GM18507 (cell line): Measurements from ENCODE around the gene VTI1A.

ENCODE experiments used
- DNase-seq: peaks from one replicate; pipeline ENCODE4 v3.0.0; 2011; ENCODE audit warnings: low read depth; ENCODE audit not compliant: insufficient read length; ENCODE audit errors: extremely low spot score
- FAIRE-seq: peaks from 2 replicates; lab custom pipeline; 2011; peaks lifted over from hg19 to GRCh38; lab: Jason Lieb, UNC

The VTI1A gene

DNA sequence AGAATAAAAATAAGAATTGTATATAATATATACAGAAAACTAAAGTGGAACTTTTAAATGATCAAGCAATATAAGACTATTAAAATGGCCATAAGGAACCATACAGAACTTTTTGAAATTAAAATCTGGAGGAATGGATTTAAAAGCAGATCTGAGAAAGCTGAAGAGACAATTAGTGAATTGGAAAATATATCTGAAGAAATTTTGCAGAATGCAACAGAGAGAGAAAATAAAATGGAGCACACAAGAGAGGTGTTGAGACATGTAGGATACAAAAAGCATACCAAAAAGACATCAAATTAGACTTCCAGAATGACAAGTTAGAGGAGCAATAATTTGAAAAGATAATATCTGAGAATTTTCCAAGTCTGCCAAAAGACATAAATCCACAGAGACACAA, 169.6 kb downstream of the VTI1A start:
- FAIRE-seq = no peak
- no peak for DNase-seq

DNA sequence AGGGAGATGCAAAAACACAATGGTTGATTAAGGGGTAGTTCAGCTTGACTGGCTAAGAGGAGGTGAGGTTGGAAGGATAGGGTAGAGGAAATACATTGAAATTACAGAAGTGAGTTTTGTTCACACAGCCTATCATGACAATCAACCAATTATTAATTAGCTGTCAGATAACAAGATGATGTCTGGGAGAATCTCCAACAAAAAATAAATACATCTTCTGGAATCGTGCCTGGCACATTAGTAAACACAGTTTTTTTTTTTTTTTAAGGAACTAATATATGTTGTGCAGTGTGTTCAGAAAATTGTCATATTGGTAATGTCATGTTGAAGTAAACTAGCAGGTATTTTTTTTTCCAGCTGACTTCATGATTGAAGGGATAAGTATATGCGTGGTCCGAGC, 171.8 kb downstream of the VTI1A start:
- FAIRE-seq = no peak
- no peak for DNase-seq

DNA sequence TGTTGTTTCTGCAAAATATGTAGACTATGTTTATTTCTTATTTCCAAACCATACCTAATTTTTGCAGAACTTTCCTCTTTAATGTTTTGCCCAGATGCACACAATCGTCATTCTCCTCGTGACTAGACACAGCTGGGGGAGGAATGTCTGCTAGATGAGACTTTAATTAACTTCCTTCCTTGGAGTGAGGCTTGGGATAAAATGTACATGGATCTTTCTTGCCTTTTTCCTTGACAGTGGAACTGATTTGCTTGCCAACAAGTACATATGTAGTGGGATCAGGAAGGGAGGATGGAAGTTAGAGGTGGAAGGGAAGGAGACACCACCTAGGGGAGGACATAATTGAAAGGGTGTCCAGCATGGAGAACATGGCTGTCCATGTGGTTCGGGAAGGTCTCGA, 172.5 kb downstream of the VTI1A start:
- FAIRE-seq = no peak

DNA sequence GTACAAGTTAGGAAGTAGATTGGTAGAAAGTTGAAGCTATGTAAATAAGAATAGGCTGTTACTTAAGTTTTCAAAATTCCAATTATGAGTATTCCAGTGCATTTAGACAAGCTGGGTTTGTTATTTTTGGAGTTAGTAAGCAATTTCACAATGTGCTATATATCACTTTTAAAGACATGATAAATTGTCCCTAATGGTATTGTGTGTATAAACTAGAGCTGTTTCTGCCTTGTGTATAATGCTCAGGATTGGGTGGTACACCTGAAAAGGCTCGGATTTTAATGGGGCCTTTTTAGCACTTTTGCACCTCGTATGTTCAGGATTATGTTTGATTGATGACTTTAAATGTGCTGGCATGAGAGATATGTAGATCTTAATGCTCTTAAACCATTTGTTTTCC, 175.8 kb downstream of the VTI1A start:
- DNase-seq (no peak), FAIRE-seq (peak; percentile 47)

More for the DNA sequence above, 172.5 kb downstream of the VTI1A start:
- no peak for DNase-seq

DNA sequence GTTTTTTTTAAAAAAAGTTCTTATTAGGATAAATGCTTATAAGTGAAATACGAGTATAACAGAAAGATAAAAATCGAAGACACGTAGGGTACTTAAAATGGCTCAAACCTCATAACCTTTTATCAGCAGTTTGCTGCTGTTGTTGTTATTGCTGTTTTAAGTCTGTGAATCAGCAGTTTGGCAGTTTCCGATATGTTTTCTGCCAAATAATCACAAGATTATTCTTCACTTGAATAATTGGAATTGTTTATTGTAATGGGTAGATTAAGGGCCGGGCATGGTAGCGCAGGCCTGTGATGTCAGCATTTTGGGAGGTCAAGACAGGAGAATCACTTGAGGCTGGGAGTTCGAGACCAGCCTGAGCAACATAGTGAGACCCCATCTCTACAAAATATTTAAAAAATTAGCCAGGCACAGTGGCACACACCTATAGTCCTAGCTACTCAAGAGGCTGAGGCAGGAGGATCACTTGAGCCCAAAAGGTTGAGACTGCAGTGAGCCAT, 177.6 kb downstream of the VTI1A start:
- no peak for FAIRE-seq

DNA sequence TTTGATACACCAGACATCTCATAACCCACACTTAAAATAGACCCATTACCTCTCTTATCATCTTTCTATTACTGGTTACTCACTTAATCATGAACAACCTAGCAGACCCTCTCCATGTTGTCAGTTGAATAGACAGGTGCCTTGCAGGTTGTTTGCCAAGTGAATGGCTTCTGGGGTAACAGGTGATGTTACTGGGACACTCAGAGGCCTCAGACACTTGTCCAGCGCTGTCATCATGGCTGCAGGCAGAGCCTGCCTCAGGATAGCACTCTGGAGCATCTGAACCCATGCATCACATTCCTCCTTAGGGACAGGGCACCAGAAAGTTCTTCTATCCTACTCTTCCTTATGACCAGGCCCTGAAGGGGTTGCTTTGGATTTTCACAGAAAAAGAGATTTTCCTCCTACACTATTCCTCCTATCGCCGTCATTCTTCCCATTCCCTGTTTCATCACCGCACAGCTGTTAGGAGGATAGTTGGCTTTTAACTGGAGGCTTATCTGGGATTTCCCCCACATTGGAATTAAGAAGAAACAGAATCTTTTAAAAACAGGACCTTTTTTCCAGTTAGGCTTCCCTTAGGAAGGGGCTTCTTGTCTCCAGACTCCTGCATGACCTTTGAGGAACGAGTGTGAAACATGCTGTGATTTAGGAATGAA, 182.1 kb downstream of the VTI1A start:
- no peak for FAIRE-seq
- no peak for DNase-seq

More for the DNA sequence above, 177.6 kb downstream of the VTI1A start:
- DNase-seq = no peak

DNA sequence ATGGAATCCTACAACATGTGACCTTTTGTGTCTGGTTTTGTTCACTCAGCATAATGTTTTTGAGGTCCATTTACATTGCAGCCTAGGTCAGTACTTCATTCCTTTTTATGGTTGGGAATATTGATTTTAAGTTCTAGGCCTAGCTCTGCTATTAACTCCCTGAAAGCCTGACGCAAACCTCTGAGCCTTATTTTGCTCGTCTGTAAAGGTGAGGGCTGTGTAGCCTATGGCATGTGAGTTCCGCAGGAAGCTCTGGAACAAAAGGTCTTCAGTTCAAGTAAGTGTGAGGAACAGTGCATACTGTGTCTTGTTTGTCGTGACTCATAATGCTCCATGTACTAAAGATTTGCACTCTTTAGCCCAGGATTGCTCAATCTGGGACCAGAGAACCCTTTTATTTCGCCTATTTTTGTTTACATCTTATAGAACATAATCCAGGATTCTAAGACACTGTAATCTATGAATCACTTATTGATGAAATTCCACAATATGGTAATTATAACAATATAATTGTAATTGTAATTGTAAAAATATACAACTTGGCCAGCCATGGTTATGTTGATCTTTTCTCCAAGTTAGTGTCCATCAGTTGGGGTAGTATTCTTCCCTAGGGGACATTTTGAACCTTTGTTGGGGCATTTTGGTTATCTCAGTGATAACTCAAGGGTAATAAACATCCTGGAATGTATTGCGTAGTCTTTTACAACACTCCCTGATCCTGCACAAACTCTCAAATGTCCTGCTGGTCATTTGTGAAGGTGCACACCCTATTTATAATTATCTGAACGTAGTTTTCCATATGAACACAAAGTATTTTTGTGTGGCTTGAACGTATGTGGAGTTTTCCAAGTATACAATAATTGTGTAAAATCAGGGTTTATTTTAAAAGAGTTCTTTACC, 184.7 kb downstream of the VTI1A start:
- FAIRE-seq (no peak), DNase-seq (no peak)

DNA sequence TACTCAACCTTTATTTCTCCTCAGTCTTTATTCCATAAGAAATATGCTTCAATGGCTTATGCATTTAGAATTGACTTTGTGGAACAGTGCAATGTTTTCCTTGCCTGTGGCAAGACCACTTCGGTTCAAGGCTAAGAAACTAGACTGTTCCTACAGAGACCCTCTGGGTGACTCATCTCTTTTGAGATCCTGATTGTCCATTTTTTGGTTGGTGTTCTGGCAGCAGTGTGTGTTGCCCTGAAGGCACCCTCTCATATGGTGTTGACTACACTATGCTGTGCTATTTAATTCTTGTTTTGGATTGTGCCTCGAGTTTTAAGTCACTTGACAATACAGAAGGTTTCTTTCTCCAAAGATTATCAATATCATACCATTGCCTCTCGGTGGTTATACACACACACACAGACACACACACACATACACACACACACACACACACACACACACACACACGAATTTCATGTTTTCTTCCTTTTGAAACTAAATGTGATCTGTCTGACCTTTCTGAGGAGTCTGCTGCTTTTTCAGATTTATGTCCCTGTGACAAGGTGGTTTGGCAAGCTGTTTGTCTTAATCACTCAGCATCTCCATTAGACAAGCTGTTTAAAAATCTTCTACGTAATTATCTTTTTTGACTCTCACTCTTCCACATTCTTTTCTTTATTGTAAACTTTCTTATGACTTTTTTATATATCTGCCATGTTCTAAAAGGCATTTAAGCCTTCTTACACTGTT, 187.2 kb downstream of the VTI1A start:
- DNase-seq (no peak), FAIRE-seq (no peak)

DNA sequence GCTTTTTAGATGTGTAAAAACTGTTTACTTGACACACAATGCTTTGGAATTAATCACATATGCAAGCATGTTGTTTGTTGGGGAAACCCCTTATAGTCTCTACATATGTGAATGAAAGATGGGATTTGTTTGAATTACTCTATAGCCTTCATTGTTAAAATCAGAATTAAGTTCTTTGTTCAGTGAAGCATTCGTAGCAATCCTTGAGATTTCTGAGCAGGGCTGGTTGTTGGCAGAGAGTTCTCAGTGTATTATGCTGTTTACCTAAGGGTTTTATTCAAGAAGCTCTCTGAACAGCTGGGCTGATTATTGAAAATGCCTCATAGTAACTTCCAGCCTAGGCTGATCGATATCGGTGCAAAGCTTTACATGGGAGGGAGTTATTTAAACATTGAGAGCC, 190.9 kb downstream of the VTI1A start:
- FAIRE-seq = no peak
- no peak for DNase-seq

DNA sequence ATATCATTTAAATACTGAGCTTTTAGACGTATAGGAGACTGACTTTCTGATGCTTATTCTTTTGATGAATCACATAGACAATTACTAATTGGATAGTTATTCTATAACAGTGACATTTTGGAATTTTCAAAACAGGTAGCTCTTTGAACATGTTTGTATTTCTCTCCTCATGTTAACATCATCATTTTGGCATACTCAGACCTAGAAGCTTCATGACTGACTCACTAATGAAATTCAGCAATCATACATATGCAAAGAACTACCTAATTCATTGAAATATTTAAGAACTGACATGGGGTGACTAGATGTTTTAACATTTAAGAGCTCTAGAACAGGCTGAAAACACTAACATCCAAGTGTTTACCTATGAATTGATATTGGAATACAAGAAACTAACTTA, 192.3 kb downstream of the VTI1A start:
- FAIRE-seq (no peak), DNase-seq (no peak)

DNA sequence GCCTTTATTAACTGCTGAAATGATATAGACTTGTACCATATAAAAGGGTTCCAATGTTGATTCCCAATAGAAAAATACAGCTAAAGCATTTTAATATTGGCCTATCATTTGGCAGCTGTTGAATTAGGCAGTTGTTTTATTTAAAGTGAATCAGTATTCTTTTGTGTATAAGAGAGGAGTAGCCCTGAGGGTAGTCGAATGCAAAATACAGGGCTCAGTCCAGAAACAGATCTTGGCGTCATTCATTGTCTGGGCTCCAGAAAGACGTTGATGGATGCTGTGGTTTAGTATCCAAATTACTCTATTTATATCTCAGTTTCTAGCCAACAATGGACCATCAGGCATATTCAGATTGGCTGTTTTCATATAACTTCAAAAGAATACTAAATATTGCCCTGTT, 193.6 kb downstream of the VTI1A start:
- FAIRE-seq (no peak), DNase-seq (no peak)

DNA sequence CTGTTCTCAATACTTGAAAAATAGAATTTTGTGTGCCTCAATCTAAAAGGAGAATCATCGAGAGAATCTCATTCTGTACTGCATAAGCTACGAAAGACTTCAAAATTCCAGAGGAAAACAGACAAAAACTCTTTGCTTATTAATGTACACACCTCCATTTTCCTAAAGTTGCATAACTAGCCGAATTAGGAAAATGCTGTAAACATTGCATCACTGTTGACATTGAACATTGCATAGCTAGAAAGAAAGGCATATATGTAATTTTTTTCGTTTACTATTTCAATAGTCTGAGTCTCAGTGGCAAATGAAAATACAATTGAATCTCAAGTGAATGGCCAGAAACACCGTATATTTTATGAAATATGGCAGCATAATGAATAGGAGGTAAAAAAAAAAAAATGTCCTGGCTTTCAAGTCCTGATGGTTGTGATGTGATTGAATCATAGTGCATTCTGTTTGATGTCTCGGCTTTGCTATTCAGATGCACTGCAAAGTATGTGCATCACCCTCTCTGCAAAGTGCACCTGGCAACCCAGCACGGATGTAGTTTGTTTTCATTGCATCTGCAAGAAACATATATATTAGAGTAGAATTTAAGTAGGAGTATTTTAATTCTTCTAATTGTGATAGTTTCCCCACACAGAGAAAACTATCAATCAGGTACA, 196.7 kb downstream of the VTI1A start:
- no peak for FAIRE-seq

DNA sequence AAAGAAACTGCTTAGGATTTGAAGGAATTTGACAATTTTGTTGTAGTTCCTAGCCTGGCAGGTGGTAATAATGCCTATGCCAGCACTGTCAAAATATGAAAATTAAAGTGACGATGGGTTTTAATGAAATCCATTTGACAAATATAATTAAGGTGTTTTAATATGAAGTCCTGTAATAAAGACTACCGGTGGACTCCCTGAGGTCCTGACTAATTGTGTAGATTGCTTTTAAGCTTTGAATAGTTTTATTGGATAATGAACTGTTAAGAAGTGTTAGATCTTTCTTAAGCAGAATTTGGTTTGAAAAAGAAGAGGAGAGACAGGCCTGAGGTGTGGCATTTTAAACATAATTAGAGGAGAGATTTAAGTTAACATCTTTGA, 197.2 kb downstream of the VTI1A start:
- FAIRE-seq (no peak), DNase-seq (no peak)

More for the DNA sequence above, 196.7 kb downstream of the VTI1A start:
- no peak for DNase-seq

DNA sequence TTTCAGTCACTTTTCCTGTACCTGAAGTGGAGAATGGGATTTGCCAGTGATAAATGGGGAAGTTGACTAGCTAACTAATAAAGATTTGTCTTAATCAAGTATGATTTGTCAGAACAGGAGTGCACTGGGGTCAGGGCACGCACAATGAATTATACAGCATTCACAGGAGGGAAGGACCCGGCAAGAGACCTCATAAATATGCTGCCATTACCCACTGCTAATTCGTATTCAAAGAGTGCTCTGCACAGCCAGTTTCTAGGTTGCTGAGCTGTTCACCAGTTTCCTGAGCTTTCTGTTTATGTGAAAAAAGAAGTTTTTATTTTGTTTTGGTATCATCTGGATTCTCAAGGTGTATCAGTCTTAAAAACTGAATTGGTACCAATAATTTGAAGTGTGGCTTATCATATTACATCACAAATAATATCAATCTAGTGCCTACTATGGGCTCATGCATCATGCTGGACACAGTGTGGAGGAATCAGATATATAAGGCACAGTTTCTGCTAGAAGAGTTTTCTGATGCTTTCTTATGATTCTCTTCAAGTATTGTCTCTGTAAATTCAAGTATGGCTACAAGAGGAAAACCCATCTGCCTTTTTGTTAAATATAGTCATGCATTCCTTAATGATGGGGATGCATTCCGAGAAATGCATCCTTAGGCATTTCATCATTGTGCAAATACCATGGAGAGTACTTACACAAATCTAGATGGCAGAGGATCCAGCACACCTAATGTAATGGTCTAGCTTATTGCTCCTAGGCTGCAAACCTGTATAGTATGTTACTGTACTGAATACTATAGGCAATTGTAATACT, 202.2 kb downstream of the VTI1A start:
- FAIRE-seq (no peak), DNase-seq (no peak)

DNA sequence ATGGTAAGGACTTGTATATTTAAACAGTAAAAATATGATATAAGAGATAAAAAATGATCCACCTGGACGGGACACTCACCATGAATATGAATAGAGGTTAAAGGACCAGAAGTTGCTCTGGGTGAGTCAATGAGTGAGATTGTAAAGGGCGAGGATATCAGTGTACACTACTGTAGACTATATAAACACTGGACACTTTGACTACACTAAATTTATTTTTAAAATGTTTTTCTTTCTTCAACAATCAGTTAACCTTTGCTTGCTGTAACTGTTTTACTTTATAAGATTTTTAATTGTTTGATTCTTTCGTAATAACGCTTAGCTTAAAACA, 202.8 kb downstream of the VTI1A start:
- DNase-seq (no peak), FAIRE-seq (no peak)

DNA sequence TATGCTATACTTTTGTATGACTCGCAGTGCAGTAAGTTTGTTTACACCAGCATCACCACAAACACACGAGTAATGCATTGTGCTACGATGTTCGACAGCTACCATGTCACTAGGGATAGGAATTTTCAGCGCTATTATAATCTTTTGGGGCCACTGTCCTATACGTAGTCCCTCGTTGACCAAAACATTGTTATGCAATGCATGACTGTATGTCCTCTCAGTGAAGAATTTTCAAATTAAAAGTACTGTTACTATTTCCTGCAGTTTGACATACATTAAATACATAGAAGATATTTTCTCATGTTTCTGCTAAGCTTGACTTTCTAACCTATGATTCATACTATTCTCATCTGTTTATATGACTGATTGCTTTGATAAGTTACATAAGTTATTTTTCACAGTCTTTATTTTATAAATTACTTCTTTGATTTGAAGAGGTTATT, 203.6 kb downstream of the VTI1A start:
- DNase-seq = no peak
- FAIRE-seq = no peak

DNA sequence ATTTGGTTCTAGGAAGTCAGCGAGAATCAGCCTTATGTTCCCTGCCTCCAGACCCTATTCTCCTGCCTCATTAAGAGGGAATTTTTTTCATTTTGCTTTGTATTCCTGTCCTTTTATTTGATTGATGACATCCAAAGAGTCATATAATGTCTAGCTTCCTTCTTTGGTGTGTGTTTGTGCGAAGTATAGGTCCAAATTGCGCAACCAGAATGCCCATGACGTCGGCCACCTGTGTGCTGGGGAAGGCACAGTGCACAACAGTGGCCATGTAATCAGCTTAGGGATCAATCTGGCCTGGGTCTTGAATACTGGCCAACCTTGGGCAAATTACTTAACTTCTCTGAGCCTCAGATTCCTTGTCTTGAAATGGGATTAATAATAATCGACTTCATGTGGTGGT, 206.2 kb downstream of the VTI1A start:
- FAIRE-seq (no peak), DNase-seq (no peak)

DNA sequence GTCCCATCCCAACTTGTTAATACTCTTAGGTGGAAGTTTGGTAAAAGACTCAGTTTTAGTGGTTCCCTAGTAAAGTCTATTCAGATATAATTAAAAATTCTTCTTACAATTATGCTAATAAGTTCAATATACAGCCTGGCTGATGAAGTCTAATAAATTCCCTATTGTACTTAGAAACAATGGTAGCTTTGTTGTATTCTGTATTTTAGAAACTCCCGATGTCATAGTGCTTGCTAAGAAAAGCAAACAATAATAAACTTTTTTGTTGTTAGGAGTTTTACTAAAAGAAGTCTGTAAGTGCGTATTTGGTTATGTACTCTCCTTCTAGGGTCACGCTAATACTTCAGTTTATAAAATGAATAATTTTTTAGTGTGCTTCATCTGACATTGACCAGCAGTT, 206.8 kb downstream of the VTI1A start:
- DNase-seq = no peak
- no peak for FAIRE-seq

DNA sequence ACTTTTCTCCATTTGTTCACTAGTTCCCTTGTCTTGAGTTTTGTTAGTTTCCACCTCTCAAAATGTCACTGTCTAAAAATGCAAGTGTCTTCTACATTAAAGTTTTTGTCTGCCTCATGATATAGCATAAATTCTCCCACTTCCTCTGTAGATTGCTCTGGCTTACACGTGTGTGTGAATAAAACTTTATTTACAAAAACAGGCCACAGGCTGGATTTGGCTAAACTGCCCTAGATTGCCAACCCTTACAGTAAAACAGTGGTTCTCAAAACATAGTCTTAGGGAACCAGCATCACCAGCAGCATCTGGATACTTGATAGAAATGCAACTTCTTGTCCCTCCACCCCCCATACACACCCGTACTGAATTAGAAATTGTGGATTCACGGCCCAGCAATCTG, 207.8 kb downstream of the VTI1A start:
- FAIRE-seq = no peak
- DNase-seq = no peak
